GM18868 (cell line): Measurements from ENCODE around the gene SCARF2.
"Not testable (repeated sequence)": the region's sequence is repeated elsewhere in the genome, so short reads cannot be mapped to it uniquely, and the experiment has no call there.

Experiments used
- ATAC-seq: cut with Tn5 transposase; IDR thresholded peaks from one replicate; pipeline ENCODE4 v1.9.1; 2021; ENCODE audit warnings: mild to moderate bottlenecking, moderate library complexity; ENCODE audit not compliant: unreplicated experiment

SCARF2 gene

DNA sequence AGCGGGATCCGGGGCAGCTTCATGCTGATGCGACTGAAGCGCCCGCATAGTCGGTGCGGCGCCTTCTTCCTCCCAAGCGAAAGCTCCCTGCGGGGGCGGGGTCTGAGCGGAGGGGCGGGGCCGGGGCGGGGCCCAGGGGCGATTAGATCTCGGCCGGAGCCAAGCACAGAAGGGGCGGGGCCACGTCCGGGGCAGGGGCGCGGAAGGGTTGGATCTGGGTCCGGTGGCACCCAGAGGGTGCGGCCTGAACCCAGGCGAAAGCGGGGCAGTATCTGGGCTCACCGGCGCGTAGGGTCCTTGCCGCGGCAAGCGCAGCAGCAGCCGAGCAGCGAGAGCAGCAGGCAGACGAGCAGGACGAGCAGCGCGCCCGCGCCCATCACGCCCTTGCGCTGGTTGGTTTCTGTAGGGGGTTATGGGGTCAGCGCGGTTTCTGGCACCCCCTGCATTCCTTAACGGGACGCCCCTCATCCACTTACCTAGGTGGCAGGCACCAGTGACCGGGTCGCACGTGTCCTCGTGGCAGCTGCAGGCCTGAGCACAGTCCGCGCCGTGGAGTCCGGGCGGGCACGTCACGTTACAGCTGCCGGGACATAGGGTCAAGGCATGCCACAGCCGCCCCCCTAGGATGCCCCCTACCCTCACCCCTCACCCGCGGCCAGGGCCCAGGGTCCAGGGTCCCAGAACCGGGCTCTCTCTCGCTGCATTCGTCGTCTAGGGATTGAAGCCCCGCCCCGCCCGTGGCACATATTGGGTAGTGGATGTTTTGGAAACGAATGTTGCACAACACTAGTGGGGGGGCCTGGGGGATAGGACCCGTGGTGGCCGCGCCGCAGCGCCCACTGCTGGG, 8.1 kb downstream of the SCARF2 start:
- no peak for ATAC-seq

DNA sequence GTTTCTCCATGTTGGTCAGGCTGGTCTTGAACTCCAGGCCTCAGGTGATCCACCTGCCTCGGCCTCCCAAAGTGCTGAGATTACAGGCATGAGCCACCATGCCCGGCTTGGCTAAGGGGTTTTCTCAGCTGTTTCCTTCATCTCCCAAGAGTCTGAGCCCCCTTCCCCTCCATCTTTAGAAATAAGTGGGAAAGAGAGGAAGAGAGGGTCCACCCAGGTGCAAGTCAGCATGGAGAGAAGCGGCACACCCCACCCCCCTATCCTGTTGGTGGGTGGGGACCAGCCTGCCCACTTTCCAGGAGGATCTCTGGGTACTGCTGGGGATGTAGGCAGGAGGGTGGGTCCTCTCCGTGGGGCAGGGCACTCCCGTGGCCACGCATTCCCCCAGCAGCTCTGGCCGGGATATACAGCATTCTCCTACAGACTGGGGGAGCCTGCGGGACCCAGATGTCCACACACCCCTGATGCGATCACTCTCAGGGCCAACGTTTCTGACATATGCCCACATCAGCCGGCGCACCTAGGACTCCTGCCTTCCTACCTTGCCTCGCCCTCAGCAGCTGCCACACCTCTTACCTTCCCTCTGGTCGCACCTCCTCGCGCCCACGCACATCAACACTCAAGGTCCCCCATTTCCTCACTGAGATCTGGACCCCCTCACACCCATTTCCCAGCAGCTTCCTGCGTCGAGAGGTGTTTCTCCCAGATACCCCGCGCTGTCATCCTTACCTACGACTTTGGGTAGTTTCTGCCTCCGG, 8.9 kb downstream of the SCARF2 start:
- ATAC-seq, result no peak

DNA sequence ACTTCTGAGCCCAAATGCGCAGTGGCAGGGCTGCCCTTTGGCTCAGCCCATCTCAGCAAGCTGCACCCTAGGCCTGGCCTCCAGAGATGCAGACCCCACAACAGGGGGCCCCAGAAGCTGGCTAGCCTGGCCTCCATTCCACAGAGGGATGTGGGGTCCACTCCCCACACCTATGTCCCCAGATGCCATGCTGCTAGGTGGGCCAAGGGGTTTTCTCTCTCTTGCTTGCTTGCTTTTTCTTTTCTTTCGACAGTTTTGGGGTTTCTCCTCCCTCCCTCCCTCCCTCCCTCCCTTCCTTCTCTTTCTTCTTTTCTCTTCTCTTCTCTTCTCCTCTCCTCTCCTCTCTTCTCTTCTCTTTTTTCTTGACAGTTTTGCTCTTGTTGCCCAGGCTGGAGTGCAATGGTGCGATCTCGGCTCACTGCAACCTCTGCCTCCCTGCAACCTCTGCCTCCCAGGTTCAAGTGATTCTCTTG, 9.6 kb downstream of the SCARF2 start:
- ATAC-seq, result no peak

DNA sequence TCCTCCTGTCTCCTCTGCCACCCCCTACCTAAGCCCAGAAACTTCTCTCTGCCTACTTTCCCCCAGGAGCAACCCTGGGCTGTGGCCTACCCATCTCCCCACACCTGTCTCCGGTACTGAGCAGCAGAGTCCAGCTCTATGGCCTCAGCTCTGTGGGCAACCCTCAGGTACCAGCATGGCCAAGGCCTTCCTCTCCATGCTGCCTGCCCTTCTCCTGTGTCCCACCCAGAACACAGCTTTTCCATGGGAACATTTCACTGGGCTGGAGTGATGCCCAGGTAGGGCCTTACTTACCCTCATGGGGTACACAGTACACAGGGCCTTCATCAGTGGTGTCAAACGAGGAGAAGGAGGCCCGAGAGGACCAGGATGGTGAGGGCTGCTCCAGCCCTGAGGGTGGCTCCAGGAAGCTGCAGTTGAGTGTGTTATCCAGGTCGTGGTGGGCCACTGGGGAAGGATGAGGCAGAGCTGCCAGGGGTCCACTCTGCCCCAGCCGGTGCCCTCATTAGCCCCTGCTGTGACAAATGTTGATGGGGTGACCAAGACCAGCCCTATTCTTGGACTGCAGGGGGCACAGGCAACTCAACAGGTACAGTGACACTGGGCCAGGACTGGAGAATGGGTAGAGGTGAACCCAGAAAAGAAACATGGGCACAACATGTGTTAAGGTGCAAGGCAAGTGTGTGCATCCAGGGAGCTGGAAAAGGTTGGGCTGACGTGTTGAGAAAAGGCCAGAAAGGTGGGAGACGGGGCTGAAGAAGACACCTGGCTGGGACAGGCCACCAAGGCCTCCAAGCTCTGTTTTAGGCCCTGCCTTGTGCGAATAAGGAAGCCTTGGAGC, 10.3 kb downstream of the SCARF2 start:
- ATAC-seq, result no peak

- no peak for ATAC-seq
Observed at GRCh38 chr22:20426259-20426615, 11.4 kb downstream of the SCARF2 start.

DNA sequence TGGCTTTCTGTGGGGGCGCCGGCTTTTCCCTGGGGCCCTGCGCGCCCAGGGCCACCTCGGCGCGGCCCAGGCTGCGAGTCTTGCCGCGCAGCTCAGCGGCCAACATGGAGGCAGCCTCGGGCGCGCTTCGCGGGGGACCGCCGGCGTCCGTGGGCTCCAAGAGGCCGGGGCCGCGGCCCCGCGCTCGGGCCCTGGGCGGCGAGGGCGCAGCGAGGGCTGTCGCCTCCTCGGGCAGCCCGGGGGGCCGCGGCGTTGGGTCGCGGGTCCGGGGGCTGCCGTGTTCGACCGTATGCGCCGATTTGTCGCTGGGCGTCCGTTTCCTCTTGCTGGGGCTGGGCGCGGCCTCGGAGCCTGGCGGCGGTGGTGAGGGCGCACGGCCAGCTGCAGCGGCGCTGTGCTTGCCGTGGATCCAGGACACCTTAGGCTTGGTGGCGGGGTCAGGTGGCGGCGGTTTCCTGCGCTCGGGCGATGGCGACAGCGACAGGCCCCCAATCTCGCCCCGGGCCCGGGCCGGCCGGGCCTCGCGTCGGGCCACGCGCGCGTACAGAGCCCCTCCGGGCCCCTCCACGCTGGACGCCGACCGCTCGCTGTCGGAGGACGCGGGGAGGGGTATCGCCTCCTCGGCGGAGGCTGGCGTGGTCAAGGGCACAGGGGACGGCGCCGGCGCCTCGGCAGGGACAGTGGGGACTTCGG, 11.9 kb downstream of the SCARF2 start:
- ATAC-seq, result no peak

GRCh38 chr22:20424932-20425565, 12.6 kb downstream of the SCARF2 start:
- no peak for ATAC-seq

- ATAC-seq, result no peak
Observed at GRCh38 chr22:20424568-20424931, 13.1 kb downstream of the SCARF2 start.

DNA sequence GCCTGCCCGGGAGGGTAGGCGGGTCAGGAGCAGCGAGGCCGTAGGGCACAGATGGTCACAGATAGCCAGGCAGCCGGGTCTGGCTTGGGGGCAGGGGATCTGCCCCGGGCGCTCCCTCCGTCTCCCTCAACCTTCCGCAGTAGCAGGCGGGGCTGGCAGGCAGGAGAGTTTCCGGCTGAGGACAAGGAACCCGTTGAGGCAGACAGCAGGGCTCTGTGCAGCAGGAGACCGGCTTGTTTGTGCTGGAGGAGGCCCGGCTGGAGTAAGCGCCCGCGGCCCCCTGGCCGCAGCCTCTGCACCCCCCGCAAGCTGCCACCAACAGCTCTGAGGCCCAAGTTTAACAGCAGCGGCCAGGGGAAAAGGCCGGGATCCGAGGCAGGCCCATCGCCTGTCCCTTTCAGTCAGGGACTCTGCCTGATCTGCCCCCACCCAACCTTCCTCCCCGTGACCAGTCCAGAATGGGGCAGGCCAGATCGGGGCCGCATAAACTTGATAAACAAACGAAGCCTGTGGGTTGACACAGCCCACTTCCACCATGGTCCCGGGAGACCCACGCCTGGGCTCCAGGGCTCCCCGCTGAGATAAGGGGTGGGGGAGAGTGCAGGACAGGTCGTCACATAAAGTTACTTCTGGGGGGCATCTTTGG, 13.6 kb downstream of the SCARF2 start:
- no peak for ATAC-seq

DNA sequence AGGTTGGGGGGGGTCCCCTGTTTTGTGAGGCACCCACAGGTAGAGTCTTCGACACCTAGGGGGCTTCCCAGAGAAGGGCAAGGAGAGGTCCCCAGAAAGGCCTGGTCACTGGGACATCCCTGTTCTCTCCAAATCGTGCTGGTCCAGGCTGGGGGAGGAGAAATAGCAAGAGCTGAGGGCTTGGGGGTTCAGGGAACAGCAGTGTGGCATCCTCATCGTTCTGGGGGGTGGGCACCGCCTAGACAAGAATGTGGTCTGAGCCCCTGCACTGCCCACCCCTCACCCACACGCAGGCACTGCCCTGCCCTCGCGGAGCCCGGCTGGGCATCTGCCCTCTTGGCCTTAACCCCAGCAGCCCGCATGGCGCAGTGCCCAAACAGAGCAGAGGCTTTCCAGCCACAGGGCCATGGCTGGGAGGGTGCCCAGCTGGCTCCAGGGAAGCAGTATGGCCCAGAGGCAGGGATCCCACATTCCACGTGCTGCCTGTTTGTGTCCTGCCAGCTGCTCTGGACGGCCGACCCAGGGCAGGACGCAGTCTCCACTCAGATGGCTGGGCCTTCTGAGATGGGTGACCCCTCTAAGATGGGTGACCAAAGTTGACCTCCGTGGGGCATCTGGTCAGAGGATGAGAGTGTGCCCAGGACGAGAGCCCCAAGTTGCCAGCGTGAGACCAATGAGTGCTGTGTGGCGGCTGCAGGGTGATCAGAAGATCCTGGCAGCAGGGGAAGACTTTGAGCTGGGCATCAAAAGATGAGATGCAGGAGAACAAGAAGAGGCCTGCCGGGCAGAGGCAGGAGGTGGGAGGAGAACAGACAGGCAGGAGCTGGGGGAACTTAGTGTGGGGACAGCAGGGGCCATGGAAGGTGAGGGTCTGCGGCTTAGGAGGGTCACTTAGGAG, 14.4 kb downstream of the SCARF2 start:
- ATAC-seq, result no peak

- no peak for ATAC-seq
Observed at GRCh38 chr22:20422271-20423007, 15.2 kb downstream of the SCARF2 start.

- ATAC-seq, result no peak
Observed at GRCh38 chr22:20421507-20421874, 16.1 kb downstream of the SCARF2 start.

DNA sequence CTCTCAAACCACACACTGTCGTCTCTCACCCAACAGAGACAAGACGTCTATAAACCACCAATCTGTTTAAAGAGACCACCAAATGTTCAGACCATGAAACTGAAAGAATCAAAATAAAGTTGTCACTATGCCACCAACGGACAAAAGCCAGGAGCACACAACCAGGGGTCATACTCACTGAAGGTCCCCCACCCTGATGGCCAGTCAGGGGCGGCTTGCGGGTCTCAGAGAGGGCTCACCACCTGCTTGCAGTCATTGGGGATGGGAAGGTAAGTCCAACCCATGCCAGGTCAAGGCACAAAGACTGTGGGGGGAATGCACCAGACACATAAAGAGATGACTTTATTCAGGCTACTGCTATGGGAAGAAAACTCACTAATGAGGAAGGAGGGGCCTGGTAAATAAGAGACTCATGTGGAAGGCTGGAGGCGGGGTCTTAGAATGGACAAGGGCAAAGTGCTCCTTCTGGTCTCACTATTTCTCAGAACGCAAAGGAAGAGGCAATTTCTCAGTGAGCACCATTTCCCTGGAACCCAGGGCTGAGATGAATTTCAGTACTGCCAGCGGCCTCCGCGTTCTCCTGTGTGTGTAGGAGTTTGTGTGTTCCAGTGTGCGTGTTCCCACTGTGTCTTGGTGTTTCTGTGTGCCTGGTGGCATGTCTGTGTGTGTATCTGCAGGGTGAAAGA, 17.3 kb downstream of the SCARF2 start:
- no peak for ATAC-seq

- ATAC-seq, result no peak
Observed at GRCh38 chr22:20419664-20419951, 18.0 kb downstream of the SCARF2 start.

DNA sequence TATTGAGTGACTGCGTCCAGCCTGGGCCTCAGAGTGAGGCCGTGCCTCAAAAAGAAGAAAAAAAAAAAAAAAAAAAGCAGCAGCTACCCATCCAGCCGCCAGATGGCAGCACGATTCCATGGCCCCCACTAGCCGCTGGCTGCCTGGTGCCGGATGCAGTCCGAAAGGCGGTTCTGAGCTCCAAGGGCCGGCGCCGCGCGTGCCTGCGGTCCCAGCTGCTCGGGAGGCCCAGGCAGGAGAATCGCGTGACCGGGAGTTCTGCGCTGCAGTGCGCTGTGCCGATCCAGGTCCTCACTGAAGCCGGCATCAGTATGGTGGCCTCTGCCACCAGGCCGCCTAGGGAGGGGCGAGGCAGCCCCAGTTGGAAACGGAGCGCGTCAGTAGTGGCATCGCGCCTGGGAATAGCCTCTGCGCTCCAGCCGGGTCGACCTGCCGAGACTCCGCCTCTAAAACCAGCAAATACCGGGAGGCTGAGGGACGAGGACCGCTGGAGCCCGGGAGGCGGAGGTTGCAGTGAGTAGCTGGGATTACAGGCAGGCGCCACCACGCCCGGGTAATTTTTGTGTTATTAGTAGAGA, 19.3 kb downstream of the SCARF2 start:
- ATAC-seq, result no peak

DNA sequence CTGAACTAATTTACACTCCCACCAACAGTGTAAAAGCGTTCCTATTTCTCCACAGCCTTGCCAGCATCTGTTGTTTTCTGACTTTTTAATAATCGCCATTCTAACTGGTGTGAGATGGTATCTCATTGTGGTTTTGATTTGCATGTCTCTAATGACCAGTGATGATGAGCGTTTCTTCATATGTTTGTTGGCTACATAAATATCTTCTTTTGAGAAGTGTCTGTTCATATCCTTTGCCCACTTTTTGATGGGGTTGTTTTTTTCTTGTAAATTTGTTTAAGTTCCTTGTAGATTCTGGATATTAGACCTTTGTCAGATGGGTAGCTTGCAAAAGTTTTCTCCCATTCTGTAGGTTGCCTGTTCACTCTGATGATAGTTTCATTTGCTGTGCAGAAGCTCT, 21.9 kb downstream of the SCARF2 start:
- not testable (repeated sequence) for ATAC-seq

GRCh38 chr22:20415241-20415640, 22.4 kb downstream of the SCARF2 start:
- ATAC-seq, result not testable (repeated sequence)
